Jurkat, Clone E6-1 (cell line): ENCODE measurements around the gene GPC6.

Experiments
- DNase-seq: peaks from one replicate; pipeline ENCODE4 v3.0.0-alpha.2; 2011; ENCODE audit warnings: low read depth, low spot score
- H3K4me3 ChIP-seq: 2 replicates; pipeline ENCODE4 v1.5.1; 2011; ENCODE audit warnings: mild to moderate bottlenecking, low read length, control low read depth, moderate library complexity

GPC6 gene

DNA sequence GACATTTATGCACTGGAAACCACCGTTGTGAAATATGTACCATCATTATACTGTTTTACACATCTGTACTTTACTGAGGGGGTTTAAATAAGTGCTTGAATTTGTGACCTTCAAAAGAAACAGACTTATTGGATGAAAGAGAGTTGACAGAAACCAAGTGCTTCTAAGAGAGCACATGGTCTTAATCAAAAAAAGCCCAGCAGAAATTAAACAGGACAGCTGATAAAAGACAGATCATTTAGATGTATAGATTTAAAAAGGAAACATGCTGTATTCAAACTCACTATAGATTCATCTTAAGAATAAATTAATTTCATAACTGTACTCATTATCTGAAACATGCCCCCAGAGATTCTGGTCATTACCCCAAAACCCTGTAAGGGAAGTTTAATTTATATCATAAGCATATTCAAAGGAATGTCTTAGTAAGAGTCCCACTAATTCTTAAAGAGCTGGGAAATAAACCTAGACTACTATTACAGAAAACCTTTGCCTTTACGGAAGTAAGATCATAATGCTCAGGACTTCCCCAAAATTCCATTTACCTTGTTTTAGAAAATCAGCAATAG is 831.1 kb downstream of the GPC6 start:
- H3K4me3 ChIP-seq: no peak overlapping the region
- DNase-seq: no peak

DNA sequence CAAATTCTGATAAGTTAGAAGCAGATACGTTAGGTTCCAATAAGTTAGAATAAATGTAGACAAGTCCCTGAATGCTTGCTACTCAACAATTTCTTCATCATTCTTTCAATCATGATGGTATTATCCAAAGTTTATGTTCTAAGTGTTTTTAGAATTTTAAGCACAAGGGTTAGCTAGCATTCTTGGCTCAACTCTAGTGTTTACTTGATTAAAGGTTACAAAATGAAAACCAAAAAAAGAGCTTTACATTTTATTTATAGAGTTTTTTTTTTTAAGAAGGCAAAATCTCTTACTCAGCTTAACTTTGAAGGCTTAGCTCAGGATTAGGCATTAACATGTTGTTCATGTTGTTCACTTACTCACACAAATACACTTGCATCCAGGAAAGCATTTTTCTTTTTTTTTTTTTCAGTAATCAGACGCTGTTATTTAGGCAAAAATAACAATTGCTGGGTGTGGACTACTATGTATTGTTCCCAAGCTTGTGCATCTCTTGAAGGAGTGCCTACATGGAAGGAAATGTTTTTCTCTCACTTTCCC is 832.3 kb downstream of the GPC6 start:
- DNase-seq: no peak
- H3K4me3 ChIP-seq: no peak overlapping the region

DNA sequence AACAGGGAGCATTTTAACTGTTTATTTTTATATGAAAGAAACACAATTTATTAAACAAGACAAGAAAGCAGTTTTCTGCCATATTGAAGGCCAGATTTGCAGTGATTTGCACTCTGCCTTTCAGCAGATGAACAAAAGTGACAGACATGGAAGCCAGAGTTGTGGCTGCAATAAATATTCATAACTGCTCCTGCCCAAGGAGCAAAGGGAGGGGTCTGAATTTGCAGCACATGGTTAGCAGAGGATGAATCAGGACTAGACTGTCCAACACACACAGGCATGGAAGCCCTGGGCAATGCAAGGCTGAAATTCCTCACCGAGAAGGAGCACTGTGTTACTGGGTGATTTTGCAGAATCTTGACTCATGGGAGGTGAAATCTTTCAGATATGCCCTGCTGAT is 834.7 kb downstream of the GPC6 start:
- no peak for DNase-seq
- H3K4me3 ChIP-seq: no peak overlapping the region

DNA sequence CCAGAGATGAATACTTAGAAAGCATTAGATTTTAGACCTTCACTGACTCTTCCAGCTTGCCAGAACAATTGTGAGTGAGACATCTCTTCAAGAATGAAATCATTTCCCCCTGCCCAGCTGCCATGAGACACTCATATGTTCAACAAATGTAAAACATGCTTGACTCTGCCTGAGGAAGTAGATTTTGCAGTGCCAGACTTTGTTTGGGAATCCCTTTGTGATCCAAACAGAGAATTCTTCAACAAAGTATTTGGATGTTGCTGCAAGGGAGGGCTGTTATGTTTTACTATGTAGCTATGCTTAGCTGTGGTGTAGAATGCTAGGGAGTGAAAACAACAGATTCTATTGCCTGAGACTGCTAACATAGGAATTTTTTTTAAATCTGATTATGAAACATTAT is 836.5 kb downstream of the GPC6 start:
- no peak overlapping the region for H3K4me3 ChIP-seq
- DNase-seq: no peak

DNA sequence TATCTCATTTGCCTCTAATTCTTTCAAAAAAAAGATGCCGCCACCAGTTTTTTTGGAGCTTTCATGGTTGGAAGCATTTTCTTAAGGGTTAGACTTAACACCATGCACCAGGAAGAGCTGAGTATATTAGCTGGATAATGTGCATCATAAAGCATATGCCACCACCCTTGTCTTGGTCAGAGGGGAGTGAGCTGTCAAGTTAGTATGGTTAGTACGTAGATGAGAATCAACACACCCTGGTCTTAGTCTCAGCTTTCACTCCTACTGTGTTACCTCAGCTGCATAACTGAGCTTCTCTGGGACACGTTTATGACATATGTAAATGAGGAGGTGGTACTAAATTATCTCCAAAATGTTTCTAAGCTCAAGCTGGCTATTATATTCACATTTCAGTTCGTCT is 837.2 kb downstream of the GPC6 start:
- no peak overlapping the region for H3K4me3 ChIP-seq
- no peak for DNase-seq

DNA sequence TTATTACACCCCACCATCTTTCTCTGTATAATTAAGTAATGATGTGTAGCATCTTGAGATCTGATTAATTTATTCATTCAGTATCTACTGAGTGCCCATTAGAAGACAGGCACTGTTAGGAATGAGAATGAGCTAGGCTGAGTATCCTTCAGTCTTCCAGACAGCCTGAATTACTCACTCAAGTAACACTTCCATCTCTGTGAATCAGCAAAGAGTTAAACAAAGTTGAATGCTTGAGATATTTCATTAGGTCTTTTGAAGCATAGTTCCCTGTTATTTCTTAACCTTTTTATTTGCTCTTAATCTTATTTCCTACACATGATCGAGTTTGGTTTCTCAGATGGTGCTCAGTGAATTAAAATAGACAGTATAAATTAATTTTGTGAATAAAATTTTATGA is 839.1 kb downstream of the GPC6 start:
- no peak overlapping the region for H3K4me3 ChIP-seq
- DNase-seq: no peak

DNA sequence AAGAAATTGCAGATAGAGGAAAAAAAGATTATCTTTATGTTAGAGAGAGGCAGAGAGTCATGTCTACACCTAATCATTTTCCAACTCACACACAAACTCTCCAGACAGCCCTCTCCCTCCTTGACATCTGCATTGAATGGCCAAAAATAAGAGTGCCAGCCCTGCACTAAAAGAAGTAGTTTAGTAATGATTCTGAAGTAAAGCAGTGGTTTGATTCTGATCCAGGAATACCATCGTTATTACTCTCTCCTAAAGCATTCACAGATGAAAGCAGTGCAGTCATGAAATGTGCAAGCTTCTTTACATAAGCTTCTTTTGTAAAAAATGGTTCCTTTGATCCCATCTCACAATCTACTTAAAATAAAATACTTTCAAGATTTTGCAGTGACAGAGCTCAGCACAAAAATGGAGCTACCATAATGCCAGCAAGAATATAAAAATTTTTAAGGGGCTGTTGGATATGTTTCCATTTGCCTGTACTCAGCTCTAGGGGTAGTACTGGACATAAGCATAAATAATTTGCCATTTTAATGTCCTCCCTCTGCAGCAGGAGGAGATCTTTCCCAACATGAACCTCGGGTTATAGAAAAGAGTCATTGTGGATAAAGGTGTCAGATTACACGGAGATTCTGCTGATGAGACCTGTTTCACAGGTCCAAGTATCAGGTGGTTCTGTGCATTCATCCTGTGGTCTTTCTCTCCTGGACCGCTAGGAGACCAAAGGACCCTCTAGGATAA is 846.6 kb downstream of the GPC6 start:
- no peak overlapping the region for H3K4me3 ChIP-seq
- DNase-seq: no peak

DNA sequence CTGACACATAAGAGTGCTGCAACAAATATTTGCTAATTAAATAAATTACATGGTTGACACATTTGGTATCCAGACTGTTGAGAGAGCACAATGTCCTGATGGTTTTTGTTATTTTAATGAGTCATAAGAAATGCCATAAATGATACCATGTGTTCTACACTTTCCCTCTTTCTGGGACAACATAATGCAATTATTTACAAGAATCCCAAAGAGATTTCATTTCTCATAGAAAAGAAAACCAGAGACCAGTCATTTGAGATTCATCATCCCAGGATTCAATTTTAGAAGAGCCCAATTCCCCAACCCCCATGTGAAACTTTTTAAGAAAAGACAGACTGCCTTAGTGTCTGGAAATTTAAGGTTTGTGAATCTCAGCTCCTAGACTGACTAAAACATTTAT is 853.3 kb downstream of the GPC6 start:
- no peak overlapping the region for H3K4me3 ChIP-seq
- DNase-seq: no peak

DNA sequence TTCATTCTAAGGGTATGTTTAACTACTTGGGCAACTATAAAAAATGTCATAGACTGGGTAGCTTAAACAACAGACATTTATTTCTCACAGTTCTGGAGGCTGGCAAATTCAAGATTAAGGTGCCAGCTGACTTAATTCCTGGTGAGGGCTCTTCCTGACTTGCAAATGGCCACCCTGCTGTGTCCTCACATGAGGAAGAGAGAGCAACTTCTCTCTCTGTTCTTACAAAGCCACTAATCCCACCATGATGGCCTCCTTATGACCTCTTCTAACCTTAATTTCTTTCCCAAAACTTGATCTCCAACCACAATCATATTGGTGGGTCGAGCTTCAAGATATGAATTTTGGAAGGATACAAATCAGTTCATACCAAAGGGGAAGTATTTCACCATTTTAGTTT is 853.9 kb downstream of the GPC6 start:
- no peak for DNase-seq
- H3K4me3 ChIP-seq: no peak overlapping the region

DNA sequence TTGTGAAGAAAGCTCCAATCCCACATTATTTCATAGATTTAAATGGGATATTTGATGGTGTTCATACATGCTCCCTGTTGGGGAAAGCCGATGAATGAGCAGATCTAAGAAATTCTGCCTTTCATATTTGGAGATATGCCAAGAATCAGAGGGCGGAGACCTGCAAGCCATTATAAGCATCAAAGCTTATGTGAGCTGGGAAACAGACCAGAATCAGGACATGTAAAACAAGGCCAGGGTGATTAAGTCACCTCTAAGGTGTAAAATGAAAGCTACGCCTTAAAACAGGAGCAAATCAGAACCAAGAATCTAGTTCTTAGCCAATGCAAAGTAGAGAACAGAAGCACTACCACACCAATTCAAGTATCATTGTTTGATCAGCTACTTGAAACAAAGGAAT is 860.5 kb downstream of the GPC6 start:
- no peak overlapping the region for H3K4me3 ChIP-seq
- no peak for DNase-seq

DNA sequence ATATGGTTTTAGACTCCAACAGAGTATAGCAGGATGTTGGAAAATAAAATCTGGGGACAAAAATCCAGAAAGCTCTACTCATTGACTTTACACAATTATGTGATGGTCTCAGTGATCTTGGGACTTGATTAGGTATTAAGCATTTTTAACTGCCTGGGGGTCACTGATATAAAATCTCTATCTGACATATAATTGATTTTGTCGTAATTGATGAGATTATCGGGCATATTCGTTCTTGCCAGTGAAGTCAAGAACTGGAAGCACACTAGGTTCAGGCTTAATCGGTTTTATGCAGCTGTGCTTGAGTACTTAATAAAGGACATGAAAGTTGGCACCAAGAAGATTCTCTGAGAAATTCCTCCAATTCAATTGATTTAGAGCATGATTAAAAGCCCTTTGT is 862.1 kb downstream of the GPC6 start:
- no peak overlapping the region for H3K4me3 ChIP-seq
- DNase-seq: no peak

DNA sequence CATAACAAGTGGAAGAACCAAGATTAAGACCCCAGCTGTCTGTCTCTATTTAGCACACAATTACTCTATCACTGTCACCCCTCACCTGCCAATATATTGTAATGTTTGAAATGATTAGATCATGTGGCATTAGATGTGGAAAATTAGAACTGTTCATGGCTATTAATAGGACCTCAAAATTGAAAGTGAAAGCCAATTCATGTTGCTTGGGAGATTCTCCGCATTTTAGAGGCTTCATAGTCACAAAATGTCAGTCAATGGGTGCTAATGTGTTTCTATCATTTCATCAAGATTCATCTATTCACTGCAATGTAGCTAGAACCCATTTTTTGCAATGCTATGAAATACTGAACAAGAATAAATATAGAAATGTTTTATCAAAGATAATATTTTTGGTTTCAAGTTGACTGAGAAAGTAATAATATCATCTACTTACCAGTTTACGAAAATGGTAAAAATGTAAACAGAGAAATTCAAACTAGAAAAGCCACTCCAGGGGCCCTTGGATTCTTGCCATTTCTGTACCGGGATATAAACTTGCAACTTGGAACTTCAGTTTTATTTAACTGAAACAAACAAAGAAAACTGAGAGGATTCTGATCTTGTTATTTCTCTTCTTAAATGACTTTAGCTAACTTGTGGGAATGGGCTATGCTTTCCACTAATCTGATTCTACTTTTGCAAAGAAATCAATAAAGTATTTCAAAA is 864.3 kb downstream of the GPC6 start:
- H3K4me3 ChIP-seq: no peak overlapping the region
- DNase-seq: no peak

DNA sequence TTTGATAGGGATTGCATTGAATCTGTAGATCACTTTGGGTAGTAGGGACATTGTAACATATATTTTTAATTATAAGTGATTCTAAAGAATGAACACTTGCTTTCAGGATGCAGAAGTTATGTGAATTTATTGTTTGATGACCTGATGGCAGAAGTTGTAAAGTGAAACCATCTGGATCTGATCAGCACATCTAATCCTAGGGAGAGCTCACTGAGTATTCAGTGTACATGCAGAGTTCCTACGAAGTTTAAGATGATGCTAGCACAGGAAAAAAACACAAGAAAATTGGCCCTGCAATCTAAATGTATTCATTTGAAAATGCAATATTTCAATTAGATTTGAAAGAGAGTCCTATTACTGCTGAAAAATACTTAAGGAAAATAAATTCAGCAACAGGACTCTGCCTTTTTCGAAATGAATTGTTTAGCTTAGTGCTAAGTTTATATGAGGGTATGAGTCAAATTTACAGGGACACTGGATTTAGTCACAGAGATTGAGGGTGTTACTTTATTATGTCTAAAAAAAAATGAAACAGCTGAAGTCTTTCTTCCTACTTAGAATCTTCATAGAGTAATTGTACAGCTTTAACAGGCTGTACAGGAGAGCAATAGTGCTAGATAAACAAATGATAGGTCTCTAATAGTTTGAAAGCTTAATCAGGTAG is 867.2 kb downstream of the GPC6 start:
- no peak overlapping the region for H3K4me3 ChIP-seq
- DNase-seq: no peak

DNA sequence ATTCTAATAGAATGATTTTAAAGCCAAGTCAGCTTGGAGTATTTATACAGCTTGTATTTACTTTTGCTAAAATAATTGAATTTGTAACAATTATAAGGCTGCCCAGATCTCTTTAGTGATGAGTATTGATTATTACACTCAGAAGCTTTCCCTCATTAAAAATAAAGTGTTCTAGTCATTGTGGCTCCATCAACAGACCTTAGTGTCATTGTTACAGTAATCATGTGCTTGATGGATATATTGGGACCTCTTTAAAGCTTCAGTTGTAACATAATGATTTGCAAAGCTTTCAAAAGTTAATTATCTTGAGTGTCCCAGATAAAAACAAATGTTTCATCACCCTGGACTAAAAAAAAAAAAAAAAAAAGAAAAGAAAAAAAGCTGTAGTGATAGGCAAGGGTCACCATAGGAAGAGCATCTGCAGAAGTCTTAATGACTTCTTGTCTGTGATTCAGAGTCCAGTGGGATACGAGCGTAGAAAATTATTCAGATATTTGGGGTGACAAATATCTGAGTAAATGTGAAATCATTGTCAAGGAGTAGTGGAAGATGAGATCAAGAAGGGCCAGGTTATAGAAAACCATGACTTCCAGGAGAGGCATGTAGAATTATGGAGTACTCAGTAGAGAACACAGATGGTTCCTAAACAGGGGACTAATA is 883.2 kb downstream of the GPC6 start:
- no peak overlapping the region for H3K4me3 ChIP-seq
- no peak for DNase-seq

DNA sequence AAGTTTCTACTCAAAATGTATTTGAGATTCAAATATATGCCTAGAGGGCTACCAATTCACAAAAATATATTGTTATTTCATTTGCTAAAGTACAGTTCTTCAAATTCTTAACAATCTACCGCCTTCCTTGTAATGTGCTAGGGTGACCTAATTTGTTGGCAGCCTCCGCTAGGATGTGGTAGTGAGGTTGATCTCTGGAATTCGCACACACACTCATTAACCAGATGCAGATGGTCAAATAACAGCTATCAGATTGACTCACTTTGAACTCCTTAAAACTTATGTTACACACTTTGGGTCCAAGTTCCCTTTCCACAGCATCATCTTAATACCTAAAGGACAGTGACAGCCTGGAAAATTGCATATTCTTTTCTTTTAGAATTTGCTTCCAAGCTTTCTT is 885.6 kb downstream of the GPC6 start:
- no peak for DNase-seq
- H3K4me3 ChIP-seq: no peak overlapping the region

DNA sequence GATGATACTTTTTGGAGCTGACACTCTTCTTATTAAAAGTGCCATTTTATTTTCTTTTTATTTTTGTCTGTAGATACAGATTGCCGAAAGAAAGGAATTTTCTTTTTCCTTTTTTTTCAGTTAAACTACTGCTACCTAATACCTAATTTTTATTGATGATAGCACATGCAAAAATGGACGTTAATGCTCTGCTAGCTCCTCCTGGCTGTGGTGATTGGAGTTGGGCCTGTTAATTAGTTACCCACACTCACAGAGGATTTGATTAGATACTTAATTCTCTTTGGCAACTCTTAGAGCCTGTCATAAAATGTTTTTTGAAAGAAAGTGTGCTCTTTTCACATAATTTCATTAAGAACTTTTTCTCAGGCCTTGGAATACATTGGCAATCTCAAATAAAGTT is 886.1 kb downstream of the GPC6 start:
- no peak overlapping the region for H3K4me3 ChIP-seq
- DNase-seq: no peak

DNA sequence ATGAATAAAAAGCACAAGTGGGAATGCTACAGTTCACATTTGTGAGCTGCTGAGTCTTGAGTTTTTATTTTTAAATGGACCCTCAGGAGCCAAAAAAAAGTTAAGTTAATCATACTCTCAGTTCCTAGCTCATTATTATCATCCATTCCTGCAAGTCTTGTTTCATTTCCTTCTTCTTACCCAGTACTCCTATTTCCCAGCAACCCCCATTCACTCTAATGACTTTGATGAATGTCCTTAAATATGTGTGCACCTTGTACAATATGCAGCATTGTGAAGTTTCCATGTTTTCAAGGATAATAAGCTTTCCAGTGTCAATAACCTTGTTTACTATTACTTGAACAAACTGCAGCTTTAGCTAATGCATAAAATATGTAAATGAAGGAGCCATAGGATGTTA is 886.6 kb downstream of the GPC6 start:
- DNase-seq: no peak

DNA sequence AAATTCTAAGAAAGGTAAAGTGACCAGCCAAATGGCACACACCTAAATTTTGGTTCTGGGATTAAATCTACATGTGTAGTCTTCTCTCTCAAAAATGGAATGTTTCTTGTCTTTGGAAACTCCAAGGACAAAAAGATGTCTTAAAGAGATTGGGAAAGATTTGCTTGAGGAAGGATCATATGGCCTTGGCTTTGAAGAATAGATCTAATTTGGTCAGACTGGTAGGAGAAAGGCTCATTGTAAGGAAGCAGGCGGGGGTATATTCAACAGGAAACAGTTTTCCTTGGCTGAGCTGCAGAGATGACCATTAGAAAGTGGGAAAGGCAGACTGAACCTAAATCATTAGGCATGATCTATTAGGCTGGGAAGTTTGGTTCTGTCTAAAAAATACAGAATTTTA is 887.6 kb downstream of the GPC6 start:
- no peak for DNase-seq
- no peak overlapping the region for H3K4me3 ChIP-seq

More for the DNA sequence above, 886.6 kb downstream of the GPC6 start:
- no peak overlapping the region for H3K4me3 ChIP-seq

DNA sequence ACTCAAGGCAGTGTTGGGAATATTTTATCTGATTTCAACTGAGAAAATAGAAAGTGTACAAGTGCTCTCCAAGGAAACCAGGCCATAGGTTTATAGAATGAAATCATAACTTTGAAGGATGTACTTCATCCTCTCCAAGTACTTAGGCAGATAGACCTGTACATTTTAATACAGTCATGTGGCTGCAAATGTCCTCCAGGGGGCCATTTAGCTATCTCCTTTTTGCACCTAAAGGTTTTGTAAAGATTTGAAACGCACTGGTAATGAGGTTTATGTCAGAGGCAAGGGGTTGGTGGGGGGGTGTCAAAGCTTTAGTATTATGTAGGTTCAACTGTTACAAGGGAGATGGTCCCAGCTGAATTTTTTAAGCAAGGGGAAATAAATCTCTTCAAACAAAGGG is 888.4 kb downstream of the GPC6 start:
- H3K4me3 ChIP-seq: no peak overlapping the region
- peak; percentile 5 for DNase-seq
